ENCODE measurements around the gene SNAP25. TPM values are rescaled to one million over a fixed set of nuclear protein-coding genes. Genes with fewer than 3 reads are reported as not detected.

The SNAP25 gene
- total RNA-seq, 2 donors from 2014 or later: 2.1 to 10.0 TPM

DNA sequence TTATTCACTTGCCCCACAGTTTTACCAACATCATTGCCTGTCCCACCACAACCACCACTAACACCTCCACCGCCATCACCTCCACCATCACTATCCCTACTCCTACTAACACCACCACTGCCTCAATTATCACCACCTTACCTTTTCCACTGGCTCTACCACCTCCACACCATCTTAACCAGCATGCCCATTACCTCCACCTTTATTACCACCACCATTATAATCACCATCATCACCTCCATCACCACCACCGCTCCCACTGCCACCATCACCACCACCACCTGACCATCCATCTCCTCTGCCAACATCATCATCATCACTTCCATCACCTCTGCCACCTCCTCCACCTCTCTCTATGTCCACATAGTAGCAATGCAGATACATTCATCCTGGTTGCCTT lies 90.0 kb downstream of the SNAP25 start:
- H3K4me1 ChIP-seq (replicated peaks): no peaks in the 10 kb centered on the region
- H3K4me3 ChIP-seq: no peak overlapping the region
- no peak overlapping the region for H3K27ac ChIP-seq
- H3K9me3 ChIP-seq: no peaks in the 10 kb centered on the region
- TF ChIP-seq, protein P1, sequence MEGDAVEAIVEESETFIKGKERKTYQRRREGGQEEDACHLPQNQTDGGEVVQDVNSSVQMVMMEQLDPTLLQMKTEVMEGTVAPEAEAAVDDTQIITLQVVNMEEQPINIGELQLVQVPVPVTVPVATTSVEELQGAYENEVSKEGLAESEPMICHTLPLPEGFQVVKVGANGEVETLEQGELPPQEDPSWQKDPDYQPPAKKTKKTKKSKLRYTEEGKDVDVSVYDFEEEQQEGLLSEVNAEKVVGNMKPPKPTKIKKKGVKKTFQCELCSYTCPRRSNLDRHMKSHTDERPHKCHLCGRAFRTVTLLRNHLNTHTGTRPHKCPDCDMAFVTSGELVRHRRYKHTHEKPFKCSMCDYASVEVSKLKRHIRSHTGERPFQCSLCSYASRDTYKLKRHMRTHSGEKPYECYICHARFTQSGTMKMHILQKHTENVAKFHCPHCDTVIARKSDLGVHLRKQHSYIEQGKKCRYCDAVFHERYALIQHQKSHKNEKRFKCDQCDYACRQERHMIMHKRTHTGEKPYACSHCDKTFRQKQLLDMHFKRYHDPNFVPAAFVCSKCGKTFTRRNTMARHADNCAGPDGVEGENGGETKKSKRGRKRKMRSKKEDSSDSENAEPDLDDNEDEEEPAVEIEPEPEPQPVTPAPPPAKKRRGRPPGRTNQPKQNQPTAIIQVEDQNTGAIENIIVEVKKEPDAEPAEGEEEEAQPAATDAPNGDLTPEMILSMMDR (IDR thresholded peaks at IDR 0.05): no peak
- TF ChIP-seq POLR2A (IDR thresholded peaks at IDR 0.05): no peak
- no peak for TF ChIP-seq POLR2AphosphoS5 (IDR thresholded peaks at IDR 0.05)
- no peaks in the 10 kb centered on the region for H3K27me3 ChIP-seq (replicated peaks; ENCODE audit: insufficient read depth)
- no peaks in the 10 kb centered on the region for H3K36me3 ChIP-seq
- 72% methylated on average over 2 of the region's 2 CpGs for WGBS
- intact Hi-C loops (cut with DNase I): no loop called here
- DNase-seq (ENCODE audit: low spot score): no peak

DNA sequence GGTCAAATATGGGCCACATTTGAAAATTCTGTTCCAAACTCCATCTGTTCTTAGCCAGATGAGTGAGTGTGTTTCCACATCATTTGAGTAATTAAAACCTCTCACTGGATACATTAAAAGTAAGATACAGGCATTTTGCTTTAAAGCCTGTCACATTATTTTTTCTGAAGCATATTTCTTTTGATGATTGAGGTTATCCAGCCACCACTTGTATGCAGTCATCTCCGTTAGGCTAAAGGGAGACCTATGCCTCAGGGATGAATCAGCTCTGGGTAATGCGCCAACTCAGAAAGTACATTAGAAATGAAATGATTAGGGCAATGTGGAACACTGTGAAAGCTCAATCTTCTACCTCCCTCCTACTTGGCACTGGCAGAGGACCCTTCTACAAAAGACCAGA lies 90.7 kb downstream of the SNAP25 start:
- Histone ChIP-seq H3K4me3 (no peak overlapping the region), H3K27ac (no peak overlapping the region), H3K9me3 (no peaks in the 10 kb centered on the region), H3K36me3 (no peaks in the 10 kb centered on the region), H3K27me3 (replicated peaks; ENCODE audit: insufficient read depth) (no peaks in the 10 kb centered on the region), H3K4me1 (replicated peaks) (no peaks in the 10 kb centered on the region)
- WGBS: 70% methylated on average over 2 of the region's 2 CpGs
- intact Hi-C loops (cut with DNase I): no loop called here
- no peak for DNase-seq (ENCODE audit: low spot score)
- TF ChIP-seq POLR2AphosphoS5 (IDR thresholded peaks at IDR 0.05): no peak
- TF ChIP-seq, protein P1 (IDR thresholded peaks at IDR 0.05): no peak
- no peak for TF ChIP-seq POLR2A (IDR thresholded peaks at IDR 0.05)

DNA sequence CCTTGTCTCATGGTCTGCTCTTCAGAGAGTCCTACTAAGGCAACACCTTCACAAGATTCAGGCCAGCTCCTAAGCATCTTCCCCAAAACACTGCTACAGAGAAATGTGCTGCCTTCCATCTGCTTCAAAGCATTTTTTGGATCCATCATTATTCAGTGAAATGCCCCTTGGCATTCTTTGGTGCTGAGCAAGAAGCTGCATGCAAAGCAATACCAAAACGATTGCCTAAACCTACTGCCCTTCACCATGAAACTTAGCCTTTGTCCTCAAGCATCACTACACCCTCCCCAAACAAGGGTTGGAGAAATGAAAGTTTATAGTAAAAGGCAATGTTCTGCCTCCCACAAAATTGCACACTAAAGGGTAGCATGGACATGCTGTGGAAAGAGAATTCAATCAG lies 93.5 kb downstream of the SNAP25 start:
- H3K4me3 ChIP-seq: no peak overlapping the region
- no peak for DNase-seq (ENCODE audit: low spot score)
- TF ChIP-seq POLR2A (IDR thresholded peaks at IDR 0.05) (no peak), POLR2AphosphoS5 (IDR thresholded peaks at IDR 0.05) (no peak)
- TF ChIP-seq, protein P1 (IDR thresholded peaks at IDR 0.05): no peak
- no peaks in the 10 kb centered on the region for H3K27me3 ChIP-seq (replicated peaks; ENCODE audit: insufficient read depth)
- no peaks in the 10 kb centered on the region for H3K4me1 ChIP-seq (replicated peaks)
- H3K9me3 ChIP-seq: no peaks in the 10 kb centered on the region
- no peak overlapping the region for H3K27ac ChIP-seq
- no peaks in the 10 kb centered on the region for H3K36me3 ChIP-seq
- WGBS: 43% methylated on average over 1 of the region's 1 CpG
- intact Hi-C loops (cut with DNase I): no loop called here

- no peaks in the 10 kb centered on the region for H3K27me3 ChIP-seq (replicated peaks; ENCODE audit: insufficient read depth)
- TF ChIP-seq POLR2AphosphoS5 (IDR thresholded peaks at IDR 0.05) (no peak), POLR2A (IDR thresholded peaks at IDR 0.05) (no peak)
- TF ChIP-seq, protein P1 (IDR thresholded peaks at IDR 0.05): no peak
- H3K9me3 ChIP-seq: no peaks in the 10 kb centered on the region
- H3K4me1 ChIP-seq (replicated peaks): no peaks in the 10 kb centered on the region
- intact Hi-C loops (cut with DNase I): no loop called here
- H3K36me3 ChIP-seq: no peaks in the 10 kb centered on the region
- no peak overlapping the region for H3K4me3 ChIP-seq
- DNase-seq (ENCODE audit: low spot score): no peak
- no peak overlapping the region for H3K27ac ChIP-seq
Measured at GRCh38 chr20:10313215-10313614, 94.6 kb downstream of the SNAP25 start.

DNA sequence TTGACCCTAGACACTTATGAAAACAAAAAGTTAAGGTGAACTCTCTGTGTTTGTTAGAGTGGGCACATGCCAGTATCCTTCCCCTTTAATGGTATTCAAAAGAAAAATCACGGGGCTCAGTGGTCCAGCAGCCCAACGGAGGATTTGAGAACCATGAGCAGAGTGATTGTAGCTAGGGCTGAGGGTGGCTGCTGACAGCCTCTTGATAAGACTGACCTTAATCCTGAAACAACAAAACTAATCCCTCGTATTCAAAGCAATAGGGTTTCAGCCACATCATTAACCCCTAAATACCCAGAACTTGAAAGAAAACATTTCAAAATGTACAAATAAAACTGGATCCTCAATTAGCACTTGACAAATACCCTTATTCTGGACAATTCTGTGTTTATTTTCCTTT lies 95.1 kb downstream of the SNAP25 start:
- DNase-seq (ENCODE audit: low spot score): no peak
- no peak overlapping the region for H3K27ac ChIP-seq
- TF ChIP-seq, protein P1 (IDR thresholded peaks at IDR 0.05): no peak
- no peak for TF ChIP-seq POLR2AphosphoS5 (IDR thresholded peaks at IDR 0.05)
- no peak for TF ChIP-seq POLR2A (IDR thresholded peaks at IDR 0.05)
- no peak overlapping the region for H3K4me3 ChIP-seq
- no peaks in the 10 kb centered on the region for H3K27me3 ChIP-seq (replicated peaks; ENCODE audit: insufficient read depth)
- H3K9me3 ChIP-seq: no peaks in the 10 kb centered on the region
- H3K4me1 ChIP-seq (replicated peaks): no peaks in the 10 kb centered on the region
- intact Hi-C loops (cut with DNase I): no loop called here
- WGBS: 19% methylated on average over 3 of the region's 3 CpGs
- no peaks in the 10 kb centered on the region for H3K36me3 ChIP-seq
